Right atrium auricular region (tissue), 2 donors: ENCODE data around the gene NAPG. TPM values are rescaled to one million over a fixed set of nuclear protein-coding genes. Genes with fewer than 3 reads are reported as not detected.
"Not testable (repeated sequence)": the region's sequence is repeated elsewhere in the genome, so short reads cannot be mapped to it uniquely, and the experiment has no call there.

ENCODE experiments used
- DNase-seq: peaks from one replicate; pipeline ENCODE4 v3.0.0-alpha.2; 2019; ENCODE audit warnings: low spot score
- H3K27ac ChIP-seq, 2 donors: fragments of 200-600 bp; sonication (generic); 1 replicate in 1 of 2; 2 replicates in 1 of 2; pipeline ENCODE4 v1.5.1; 2016 to 2019
- H3K27me3 ChIP-seq, 2 donors: fragments of 200-600 bp; sonication (generic); one replicate each; pipeline versions ENCODE4 v1.5.1 to v1.6.0; 2017 to 2019
- H3K36me3 ChIP-seq: fragments of 200-600 bp; sonication (generic); one replicate; pipeline ENCODE4 v1.5.1; 2016
- H3K4me1 ChIP-seq, 2 donors: fragments of 200-600 bp; sonication (generic); one replicate each; pipeline versions ENCODE4 v1.5.1 to v1.6.0; 2017 to 2019
- H3K4me3 ChIP-seq, 2 donors: fragments of 200-600 bp; sonication (generic); 1 replicate in 1 of 2; 2 replicates in 1 of 2; pipeline ENCODE4 v1.5.1; 2017 to 2019; ENCODE audit warnings: mild to moderate bottlenecking in 1 of 2, moderate library complexity in 1 of 2
- H3K9me3 ChIP-seq, 2 donors: fragments of 200-600 bp; sonication (generic); one replicate each; pipeline ENCODE4 v1.5.1; 2019
- total RNA-seq, 2 donors: library from RNA; depleted of rRNA; stranded (reverse); fragments of >200 nt; gene quantifications; one replicate each; pipeline ENCODE4 v1.1.0, GENCODE V29; 2016

The NAPG gene
- total RNA-seq, 2 donors from 2014 or later: 39.0 to 43.5 TPM

DNA sequence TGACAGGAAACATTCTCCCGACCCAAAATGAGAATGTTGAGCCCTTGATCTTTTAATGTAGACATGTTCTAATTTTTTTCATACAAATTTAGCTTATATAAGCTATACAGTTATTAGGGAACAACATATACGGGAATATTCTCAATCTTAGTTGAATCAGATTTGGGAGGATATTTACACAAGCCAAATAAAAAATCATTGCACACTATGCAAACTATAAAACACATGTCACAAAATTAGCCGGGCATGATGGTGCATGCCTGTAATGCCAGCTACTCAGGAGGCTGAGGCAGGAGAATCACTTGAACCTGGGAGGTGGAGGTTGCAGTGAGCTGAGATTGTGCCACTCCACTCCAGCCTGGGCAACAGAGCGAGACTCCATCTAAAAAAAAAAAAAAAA lies 71.9 kb downstream of the NAPG start:
- H3K4me3 ChIP-seq: not testable (repeated sequence)

DNA sequence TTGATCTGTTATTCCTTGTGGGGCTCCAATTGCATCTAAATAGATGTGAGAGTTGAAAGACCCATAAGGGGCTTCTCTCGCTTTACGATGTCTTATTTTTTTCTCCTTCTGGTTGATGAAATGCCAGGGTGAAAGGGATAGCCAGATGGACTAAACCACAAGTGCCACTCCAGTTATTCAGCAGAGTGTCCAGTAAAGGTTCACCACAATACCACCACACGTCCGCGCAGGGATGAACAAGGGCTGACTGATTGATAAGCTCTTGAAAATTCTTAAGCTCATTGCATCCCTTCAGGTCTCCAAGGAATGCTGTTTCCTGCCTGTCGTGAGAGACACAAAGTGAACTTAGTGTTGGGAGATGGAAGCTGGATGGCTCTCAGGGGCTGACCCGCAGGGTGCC lies 74.9 kb downstream of the NAPG start:
- H3K27me3 ChIP-seq, DNase-seq, H3K27ac ChIP-seq, H3K9me3 ChIP-seq, H3K4me3 ChIP-seq, H3K36me3 ChIP-seq, H3K4me1 ChIP-seq: not testable (repeated sequence)

More for the DNA sequence above, 71.9 kb downstream of the NAPG start:
- H3K27me3 ChIP-seq, H3K27ac ChIP-seq, DNase-seq, H3K4me1 ChIP-seq, H3K36me3 ChIP-seq, H3K9me3 ChIP-seq: not testable (repeated sequence)

Other genes starting within 250 kb of the NAPG start
- gene APCDD1, start 71.4 kb upstream of the NAPG start, total RNA-seq: 10 to 100 TPM; 53.3 to 73.2 TPM